SU-DHL-6 (cell line): ENCODE measurements around the gene TULP4.

Source experiments
- H2AFZ ChIP-seq: fragments of 200-600 bp; sonication (generic); 2 replicates; pipeline ENCODE4 v1.6.1; 2014; ENCODE audit warnings: low read depth, mild to moderate bottlenecking, moderate library complexity, mixed read lengths, antibody characterized with exemption, low read length; ENCODE audit not compliant: severe bottlenecking
- H3F3A ChIP-seq: fragments of 200-600 bp; shearing (Covaris generic); 2 replicates; pipeline ENCODE4 v1.6.0; 2016; ENCODE audit warnings: antibody characterized with exemption, mild to moderate bottlenecking; ENCODE audit not compliant: insufficient read depth
- H3K27ac ChIP-seq: fragments of 200-600 bp; sonication (generic); 2 replicates; pipeline ENCODE4 v1.5.1; 2016; ENCODE audit warnings: low read depth, mild to moderate bottlenecking, low read length, moderate library complexity, mixed read lengths
- H3K27me3 ChIP-seq: fragments of 200-600 bp; sonication (generic), shearing (Covaris generic); 2 replicates; pipeline ENCODE4 v1.6.0; 2014; ENCODE audit warnings: mild to moderate bottlenecking, low read length
- H3K36me3 ChIP-seq: fragments of 200-600 bp; sonication (generic); 2 replicates; pipeline ENCODE4 v1.6.1; 2014; ENCODE audit warnings: mild to moderate bottlenecking, low read length, mixed read lengths
- H3K4me2 ChIP-seq: fragments of 300-600, 200-600 bp; shearing (Covaris generic), sonication (generic); 2 replicates; pipeline ENCODE4 v1.6.0; 2014; ENCODE audit warnings: low read length, low read depth, mild to moderate bottlenecking; ENCODE audit not compliant: poor library complexity, severe bottlenecking
- H3K4me3 ChIP-seq: fragments of 200-600 bp; sonication (generic); 2 replicates; pipeline ENCODE4 v1.5.1; 2014; ENCODE audit warnings: antibody characterized with exemption, low read length, mild to moderate bottlenecking, mixed read lengths; ENCODE audit not compliant: insufficient read depth, poor library complexity, severe bottlenecking
- H3K79me2 ChIP-seq: fragments of 200-600 bp; sonication (generic); 2 replicates; pipeline ENCODE4 v1.6.1; 2014; ENCODE audit warnings: mild to moderate bottlenecking, low read length, moderate library complexity; ENCODE audit not compliant: insufficient read depth
- H3K9ac ChIP-seq: fragments of 200-600 bp; sonication (generic); 2 replicates; pipeline ENCODE4 v1.7.0; 2014; ENCODE audit warnings: mild to moderate bottlenecking, low read length
- H3K9me2 ChIP-seq: fragments of 200-600 bp; sonication (generic); replicated peaks from 2 replicates; pipeline ENCODE4 v1.6.1; 2014; ENCODE audit warnings: low read length; ENCODE audit not compliant: insufficient read depth
- H3K9me3 ChIP-seq: fragments of 200-600 bp; sonication (generic); 2 replicates; pipeline ENCODE4 v1.6.1; 2014; ENCODE audit warnings: low read length, mixed read lengths; ENCODE audit not compliant: insufficient read depth
- H4K20me1 ChIP-seq: fragments of 200-600 bp; sonication (generic); 2 replicates; pipeline ENCODE4 v1.6.1; 2014; ENCODE audit warnings: low read depth, mild to moderate bottlenecking, antibody characterized with exemption, low read length, moderate library complexity, mixed read lengths
- CTCF ChIP-seq: fragments of 200-600 bp; sonication (generic); IDR thresholded peaks from one replicate; pipeline ENCODE4 v1.5.1; 2017; ENCODE audit warnings: antibody characterized with exemption, mild to moderate bottlenecking, low read length, moderate library complexity; ENCODE audit not compliant: insufficient read depth, poor library complexity, severe bottlenecking
- EZH2phosphoT487 ChIP-seq: fragments of 200-600 bp; sonication (generic), shearing (Covaris generic); conservative IDR thresholded peaks from 2 replicates; pipeline ENCODE4 v1.6.1; 2018; ENCODE audit warnings: mild to moderate bottlenecking, antibody characterized with exemption, low read length, moderate library complexity, mixed read lengths

The TULP4 gene

GRCh38 chr6:158559895-158560835 is 247.9 kb downstream of the TULP4 start, which contains the start of gene TMEM181:
Gene TMEM181, plus strand, starts transcription at chr6:158560091. Its CDS starts 134 bp downstream, at chr6:158560225.
- Histone ChIP-seq H3K4me2 (peak within 1 kb of the TSS; percentile 75), H3K4me3 (peak within 1 kb of the TSS; percentile 63), H3K9me3 (no peaks in the 10 kb centered on the region), H3K27me3 (no peaks in the 10 kb centered on the region), H2AFZ (peak within 1 kb of the TSS; percentile 92), H3K36me3 (no peaks in the 10 kb centered on the region), H4K20me1 (no peaks in the 10 kb centered on the region), H3K27ac (peak within 1 kb of the TSS; percentile 40), H3K9me2 (no peaks in the 10 kb centered on the region), H3K9ac (peak within 1 kb of the TSS; percentile 83), H3K79me2 (peaks cover 43% of the 10 kb centered on the region), H3F3A (peaks cover 11% of the 10 kb centered on the region)
- no peak for TF ChIP-seq EZH2phosphoT487
- no peak for TF ChIP-seq CTCF

GRCh38 chr6:158560836-158561320 is 248.6 kb downstream of the TULP4 start:
- Histone ChIP-seq H3K4me3 (peak overlapping the region; percentile 63), H3K27ac (no peak overlapping the region), H2AFZ (peak overlapping the region; percentile 60), H3K9ac (peak overlapping the region; percentile 83), H4K20me1 (peaks cover 1% of the 10 kb centered on the region; the same call in 1 of the 2 replicates), H3F3A (peaks cover 11% of the 10 kb centered on the region), H3K36me3 (no peaks in the 10 kb centered on the region), H3K79me2 (peaks cover 49% of the 10 kb centered on the region), H3K4me2 (peak overlapping the region; percentile 75), H3K27me3 (no peaks in the 10 kb centered on the region), H3K9me2 (no peaks in the 10 kb centered on the region), H3K9me3 (no peaks in the 10 kb centered on the region)
- TF ChIP-seq EZH2phosphoT487 (no peak), CTCF (no peak)
